Retina (tissue), 1 donor: ENCODE results near the gene AGBL4.

Experiments used
- DNase-seq: peaks from one replicate; pipeline ENCODE4 v3.0.0-alpha.2; 2016

Gene AGBL4

DNA sequence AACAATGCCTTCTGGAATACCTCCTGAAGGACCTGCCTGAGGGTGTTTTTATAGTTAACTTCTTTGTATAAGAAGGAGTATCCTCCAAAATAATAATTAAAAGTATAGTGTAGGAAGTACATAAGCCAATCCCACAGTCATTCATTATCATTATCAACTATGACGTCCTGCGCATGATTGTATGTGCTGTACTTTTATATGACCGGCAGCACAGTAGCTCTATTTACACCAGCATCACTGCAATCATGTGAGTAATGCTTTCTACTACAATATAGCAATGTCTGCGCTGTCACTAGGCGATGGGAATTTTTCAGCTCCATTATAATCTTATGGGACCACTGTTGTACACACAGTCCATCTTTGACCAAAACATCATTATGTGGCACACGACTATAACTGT lies 1319.0 kb downstream of the AGBL4 start:
- no peak for DNase-seq

DNA sequence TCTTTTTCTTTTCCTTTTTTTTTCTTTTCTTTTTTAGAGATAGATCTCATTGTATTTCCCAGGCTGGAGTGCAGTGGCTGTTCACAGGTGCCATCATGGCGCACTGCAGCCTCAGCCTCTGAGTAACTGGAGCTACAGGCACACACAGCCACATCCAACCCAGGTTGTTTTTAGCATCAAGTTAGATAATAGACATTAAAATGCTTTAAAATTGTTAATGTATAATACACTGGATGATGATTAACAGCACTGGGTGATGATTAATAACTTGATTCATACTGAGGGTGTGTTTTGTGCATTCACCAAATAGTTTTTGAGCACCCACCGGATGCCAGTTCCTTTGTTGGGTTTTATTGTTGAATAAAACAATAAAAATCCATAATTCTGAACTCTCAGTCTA lies 1322.3 kb downstream of the AGBL4 start:
- no peak for DNase-seq

DNA sequence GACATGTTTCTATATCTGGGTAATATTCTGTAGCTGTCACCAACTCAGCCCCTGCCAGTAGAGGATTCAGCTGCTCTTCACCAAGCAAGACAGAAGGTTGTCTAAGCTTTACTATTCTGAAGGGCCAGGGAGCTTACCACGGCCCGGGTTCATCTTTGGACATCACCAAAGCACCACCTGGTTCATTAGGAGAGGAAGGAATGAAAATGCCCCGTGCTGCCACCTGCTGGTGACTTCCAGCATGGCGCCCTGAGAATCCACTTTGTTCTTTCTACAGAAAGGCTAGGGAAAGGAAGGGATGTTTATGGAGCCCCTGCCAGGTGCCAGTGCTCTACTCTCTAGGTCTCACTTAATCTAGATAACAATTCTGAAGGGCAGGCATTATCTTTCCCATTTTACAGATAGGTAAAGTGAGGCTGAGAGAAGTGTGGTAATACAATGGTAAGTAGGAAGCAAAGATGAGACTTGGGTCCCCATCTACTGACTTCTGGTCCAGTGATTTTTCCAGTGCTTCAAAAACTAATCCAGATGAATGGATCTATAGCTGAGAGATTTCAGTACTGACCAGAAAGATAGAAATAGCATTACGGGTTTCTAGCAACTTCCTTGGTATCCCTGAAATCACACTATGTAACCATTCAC lies 1326.6 kb downstream of the AGBL4 start:
- DNase-seq, result peak; percentile 80

DNA sequence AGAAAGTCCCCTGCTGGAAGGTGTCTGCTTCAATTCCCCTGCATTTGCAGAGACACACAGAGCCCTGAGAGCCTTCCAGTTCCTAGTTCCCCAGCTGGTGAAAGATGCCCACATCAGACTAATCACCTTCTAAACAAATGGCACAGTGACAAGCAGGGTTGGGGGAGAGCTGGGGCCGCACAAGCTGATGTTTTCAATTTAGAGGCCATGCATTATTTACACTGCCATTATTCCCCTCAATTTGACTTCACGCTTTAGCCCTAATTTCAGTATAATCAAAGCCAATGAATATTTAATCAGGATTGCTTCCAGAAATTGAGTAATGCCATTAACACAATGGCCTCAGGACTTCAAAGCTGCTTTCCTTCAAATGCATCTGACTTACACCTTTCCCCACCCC lies 1328.6 kb downstream of the AGBL4 start:
- DNase-seq, result no peak

DNA sequence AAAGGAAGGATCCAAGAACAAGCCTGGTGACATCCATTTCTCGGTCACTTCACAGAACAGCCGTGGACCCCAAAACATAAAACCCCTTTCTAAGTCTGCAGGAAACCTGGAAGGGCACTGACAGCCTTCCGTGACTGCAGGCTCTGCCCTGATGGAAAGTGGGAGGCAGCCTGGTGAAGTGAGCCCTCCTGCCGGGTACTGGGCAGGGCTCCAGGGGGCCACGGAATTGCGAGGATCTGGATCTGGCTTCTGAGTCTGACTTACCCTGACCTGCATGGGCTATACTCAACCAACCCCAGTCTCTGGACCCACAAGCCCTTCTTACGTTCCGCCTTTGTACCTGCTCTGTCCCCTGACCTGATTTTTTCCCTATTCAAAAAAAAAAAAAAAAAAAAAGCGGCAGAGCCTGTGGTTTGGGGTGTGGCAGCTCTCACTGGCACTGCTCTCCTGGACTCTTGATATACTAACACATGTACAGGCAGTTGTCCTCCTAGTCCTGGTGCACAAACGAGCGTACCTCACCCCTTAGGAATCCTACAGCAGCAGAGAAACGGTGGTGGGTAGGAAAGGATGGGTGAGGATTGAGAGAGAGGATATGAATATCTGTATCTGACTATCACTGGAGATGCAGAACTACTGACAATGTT lies 1330.0 kb downstream of the AGBL4 start:
- DNase-seq, result no peak

DNA sequence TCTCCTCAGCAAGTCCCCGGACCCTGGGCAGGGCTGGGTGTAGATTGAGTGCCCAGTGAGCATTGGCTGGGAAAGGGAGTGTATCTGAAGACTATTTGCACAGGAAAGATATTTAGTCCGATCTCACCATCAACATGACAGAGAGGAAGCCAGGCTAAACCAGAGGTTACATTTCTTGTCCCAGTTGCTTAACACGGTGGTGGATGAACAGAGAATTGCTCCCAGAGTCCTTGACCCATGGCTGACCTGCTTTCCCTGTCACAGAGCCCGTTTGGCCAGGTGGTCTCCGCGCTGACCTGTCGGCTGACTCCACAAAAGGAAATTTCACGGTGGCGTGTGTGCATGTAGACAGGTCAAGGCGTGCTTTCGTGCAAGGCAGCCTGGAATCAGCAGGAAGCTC lies 1330.6 kb downstream of the AGBL4 start:
- DNase-seq, result no peak

DNA sequence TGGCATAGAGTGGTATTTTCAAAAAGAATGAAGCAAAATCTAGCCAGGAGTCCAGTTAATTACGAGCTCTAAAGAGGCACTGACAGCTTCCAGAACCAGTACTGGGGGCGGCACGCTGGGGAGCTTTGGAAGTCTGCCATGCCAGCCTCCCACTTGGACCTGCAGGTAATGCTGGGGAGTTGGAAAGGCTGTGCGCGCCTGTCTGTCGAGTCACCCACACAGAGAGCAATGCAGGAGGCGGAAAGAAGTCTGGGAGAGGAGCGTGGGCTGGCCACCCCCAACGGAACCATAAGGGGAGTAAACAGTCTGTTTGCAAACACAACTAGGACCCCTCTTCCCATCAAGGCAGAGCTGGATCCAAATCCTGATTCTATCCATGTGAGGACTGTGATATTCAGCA lies 1331.5 kb downstream of the AGBL4 start:
- no peak for DNase-seq

DNA sequence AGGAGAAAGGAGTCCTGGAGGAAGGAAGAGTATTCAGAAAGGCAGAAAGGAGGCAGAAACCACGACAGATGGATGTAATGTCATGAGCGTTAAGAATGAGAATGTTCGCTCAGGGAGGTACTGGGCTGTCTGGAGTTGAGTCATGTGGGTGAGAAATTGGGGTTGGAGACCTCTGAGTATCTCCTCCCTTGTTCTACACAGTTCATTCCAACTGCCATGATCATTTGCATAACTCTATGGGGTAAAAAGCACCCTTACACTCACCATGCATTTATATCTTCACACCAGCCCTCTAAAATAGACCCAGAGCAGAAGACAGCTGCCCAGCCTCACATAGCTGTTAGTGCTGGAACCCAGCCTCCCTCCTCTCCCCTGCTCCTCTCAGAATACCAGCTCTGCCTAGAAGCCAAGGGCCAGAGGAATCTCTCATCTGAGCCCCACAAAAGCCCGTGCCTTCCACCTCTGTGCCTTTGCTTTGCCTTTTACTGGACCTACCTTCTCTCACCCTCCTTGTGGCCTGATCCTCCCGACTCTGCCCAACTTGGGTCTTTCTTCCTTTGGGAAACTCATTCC lies 1332.2 kb downstream of the AGBL4 start:
- no peak for DNase-seq

DNA sequence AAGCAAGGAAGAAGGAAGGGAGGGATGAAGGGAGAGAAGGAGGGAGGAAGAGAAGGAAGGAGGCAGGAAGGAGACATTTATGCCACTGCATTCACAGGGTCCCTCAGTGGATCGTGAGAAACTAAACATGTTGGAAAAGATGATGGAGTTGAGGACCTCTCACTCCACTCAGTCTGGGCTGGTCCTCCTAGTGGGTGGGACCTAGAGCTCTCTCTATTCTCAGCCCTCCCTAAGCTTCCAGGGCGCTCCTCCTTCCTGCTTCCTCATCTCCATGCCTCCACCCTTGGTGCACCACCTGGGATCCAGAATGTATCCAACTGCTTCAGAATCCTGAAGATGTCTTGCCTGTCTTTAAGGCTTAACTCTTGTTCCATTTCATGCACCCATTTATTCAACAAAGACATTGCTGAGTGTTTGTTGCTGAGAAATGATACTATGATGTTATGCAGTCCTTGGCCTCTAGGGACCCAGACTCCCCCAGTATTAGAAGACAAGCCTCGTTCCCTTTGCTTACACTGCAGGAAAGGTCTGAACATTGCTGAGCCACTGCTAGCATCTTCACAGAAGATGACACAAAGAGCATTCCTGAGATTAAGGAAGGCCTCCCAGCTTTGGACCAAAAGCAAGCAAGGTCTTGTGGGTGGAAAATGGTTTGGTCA lies 1335.5 kb downstream of the AGBL4 start:
- peak; percentile 21 for DNase-seq

DNA sequence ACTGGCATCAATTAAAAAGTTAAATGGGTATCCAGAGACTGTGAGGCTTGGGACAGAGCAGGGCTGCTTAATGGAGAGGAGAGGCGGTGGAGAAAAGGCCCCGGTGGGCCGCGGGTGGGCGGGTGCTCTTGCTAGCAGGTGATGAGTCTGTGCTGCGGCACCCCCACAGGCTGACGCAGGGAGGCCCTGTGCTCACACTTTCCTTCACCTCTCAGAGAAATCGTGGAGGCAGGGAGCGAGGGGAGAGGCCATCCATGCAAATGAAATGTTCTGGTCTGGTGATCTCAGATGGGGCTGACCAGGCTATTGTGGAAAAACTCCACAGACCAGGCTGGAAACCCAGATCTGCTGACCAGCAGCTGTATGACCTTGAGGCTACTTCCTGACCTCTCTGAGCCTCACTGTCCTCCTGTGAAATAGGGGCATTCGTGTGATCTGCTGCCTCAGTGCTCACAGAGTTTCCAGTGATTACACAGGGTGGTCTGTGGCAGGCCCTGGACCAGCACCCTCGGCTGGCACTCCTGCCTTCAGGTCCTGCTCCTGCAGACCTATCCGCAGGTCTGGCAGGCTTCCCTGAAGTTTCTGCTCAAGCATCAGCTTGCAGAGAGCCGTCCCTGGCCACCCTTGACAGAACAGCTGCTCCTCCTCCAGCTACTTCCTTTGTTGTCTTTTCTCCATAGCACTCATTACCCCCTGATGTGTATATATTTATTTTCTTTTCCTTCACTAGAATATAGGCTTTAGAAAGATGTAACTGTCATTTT lies 1336.3 kb downstream of the AGBL4 start:
- DNase-seq, result peak; percentile 50

DNA sequence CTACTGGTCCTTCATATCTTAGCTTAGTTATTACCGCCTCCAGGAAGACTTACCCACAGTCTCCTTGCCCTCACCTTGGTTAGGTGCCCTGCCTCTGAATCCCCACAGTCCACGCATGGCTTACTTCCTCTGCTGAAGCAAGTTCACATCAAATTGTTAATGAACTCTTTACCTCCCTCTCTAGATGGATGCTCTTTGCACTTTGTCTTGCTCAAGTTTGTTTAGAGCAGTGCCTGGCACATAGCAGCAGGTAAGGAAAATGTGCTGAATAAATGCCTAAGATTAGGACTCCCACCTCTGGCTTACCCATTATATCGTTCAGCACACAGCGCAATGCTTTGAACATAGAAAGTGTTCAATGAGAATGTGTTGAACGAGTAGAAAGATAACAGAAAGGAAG lies 1337.6 kb downstream of the AGBL4 start:
- no peak for DNase-seq

DNA sequence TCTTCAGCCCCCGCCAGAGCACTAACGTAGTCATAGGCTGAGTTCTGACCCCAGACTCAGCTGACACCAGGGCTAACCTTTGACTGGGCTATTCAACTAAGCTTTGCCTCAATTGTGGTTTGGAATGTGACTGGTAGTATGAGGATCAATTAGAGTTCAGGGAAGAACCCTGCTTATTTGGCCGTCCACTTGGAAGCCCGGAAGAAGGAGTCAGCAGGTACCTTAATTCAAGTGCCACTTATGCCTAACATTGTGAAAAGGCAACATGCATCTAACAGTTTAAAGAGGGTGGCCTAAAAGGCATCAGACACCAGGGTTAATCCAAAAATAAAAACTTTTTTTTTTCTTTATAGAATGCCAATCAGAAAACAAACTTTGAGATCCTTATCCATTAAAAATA lies 1339.4 kb downstream of the AGBL4 start:
- no peak for DNase-seq

DNA sequence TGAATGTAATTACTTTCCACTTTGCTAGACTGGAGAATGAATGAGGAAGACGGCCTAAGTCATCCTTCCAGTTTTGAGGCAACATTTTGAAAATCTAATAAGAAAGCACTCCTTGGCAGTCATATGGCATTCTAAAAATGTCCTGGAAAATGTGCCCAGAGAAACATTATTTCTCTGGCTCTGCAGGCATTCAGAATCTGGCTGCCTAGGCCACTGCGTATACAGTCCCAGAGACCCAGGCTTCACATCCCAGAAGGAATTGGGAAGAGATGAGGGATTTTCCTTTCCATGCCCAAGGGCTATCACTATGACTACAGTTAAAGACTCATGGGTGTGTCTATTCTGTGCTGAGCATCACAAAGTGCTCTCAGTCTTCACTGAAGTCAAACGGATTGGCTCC lies 1339.9 kb downstream of the AGBL4 start:
- no peak for DNase-seq

DNA sequence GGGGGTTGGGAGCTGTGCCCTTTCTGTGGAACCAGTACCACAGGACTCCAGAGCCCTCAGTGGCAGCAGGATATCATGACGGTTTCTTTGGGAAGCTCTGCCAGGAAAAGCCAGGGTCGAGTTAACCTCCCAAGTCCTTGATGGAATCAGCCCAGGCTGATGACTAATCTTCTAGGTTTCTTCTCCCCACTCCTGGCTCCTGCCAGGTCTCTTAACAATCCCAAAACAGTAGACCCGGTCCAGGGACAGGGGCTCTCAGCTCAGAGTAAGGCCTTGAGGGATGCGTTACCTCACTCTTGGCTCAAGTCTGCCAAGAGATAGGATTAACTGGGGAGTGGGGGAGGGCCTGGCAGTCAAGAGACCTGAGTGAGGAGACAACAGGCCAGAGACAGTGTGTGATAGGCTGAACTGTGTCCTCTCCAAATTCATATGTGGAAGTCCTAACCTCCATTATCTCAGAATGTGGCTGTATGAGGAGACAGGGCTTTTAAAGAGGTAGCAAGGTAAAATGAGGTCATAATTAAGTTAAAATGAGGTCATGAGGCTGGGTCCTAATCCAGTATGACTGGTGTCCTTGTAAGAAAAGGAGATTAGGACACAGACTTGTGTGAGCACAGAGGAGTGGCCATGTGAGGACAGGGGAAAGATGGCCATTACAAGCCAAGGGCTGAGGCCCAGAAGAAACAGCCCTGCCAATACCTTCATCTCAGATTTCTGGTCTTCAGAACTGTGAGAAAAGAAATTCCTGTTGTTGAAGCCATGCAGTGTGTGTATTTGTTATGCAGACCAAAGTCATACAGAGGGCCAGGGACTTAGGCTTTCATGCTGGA lies 1342.1 kb downstream of the AGBL4 start:
- DNase-seq, result no peak

DNA sequence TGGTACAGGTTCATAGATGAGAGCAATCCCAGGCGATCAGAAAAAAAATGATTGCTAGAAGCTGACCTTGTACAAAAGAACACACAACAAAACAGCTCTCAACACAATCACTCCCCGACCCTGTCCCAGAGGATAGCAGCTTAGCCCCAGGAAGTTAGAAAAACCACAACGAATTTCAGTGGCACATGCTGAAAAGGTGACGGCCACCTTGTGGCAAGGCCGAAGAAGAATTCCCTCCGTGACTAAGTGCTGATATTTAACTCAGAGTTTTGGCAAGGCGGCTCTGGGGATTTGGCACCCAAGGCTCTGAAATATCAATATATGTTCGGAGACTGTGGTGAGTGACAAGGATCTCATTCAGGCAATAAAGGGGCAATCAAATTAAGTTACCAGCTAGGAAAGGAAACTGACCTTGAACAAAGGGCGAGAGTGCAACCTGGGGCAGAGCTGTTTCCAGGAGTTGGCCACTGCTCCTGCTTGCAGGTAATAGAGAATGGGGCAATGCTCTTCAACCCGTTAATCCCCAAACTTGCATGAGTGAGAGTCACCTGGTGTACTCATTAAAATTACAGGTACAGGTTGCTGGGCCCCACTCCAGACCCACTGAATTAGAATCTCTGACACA lies 1343.2 kb downstream of the AGBL4 start:
- no peak for DNase-seq

DNA sequence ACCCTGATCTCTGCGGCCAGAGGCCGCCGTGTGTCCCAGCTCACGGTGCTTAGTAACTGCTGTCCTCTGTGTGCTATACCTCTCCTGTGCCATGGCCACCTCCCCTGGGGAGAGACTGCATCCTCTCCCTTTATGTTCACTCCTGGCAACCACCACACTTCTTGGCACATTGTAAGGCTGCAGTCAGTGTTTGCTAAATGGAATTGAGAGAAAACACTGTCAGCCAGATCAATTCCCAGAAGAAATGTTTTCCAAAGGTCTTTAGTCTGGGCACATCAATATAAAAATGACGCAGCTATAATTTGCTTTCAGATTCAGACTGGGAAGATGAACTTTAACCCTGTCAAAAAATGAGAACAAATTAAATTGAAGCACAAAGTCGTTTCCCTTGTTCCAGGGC lies 1343.9 kb downstream of the AGBL4 start:
- no peak for DNase-seq

DNA sequence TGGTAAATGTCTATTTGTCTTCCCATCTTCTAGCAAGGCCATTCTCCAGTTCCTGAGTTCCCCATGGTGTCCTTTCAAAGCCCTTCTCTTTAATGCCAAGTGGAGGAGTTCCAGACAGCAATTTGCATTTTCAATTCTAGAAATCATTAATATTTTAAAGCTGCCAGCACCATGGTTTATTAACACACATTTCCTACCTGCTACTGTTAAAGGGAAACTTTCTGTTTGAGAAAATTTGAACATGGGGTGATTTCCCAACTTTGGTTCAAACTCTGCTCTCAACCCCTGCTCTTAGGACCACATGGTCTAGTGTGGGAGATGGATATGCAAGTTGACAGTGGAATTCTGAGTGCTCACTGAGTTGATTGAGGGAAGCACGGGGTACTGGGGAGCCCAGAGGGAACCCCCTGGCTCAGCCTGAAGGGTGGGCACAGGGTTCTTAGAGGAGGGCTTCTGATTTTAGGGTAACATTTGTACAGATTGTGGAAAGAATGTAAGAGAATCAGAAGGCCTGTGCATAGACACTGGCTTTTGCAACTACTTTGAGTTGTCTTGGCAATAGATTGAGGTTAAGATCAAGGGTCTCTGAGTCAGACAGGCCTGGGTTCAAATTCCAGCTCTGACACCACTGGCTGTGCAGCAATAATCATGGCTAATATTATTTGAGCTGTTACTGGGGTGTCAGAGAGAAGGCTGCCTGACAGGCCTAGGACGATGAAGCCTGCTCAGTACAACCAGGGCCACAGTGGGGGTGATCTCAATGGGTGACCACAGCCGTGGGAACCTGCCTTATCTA lies 1344.8 kb downstream of the AGBL4 start:
- DNase-seq, result no peak

DNA sequence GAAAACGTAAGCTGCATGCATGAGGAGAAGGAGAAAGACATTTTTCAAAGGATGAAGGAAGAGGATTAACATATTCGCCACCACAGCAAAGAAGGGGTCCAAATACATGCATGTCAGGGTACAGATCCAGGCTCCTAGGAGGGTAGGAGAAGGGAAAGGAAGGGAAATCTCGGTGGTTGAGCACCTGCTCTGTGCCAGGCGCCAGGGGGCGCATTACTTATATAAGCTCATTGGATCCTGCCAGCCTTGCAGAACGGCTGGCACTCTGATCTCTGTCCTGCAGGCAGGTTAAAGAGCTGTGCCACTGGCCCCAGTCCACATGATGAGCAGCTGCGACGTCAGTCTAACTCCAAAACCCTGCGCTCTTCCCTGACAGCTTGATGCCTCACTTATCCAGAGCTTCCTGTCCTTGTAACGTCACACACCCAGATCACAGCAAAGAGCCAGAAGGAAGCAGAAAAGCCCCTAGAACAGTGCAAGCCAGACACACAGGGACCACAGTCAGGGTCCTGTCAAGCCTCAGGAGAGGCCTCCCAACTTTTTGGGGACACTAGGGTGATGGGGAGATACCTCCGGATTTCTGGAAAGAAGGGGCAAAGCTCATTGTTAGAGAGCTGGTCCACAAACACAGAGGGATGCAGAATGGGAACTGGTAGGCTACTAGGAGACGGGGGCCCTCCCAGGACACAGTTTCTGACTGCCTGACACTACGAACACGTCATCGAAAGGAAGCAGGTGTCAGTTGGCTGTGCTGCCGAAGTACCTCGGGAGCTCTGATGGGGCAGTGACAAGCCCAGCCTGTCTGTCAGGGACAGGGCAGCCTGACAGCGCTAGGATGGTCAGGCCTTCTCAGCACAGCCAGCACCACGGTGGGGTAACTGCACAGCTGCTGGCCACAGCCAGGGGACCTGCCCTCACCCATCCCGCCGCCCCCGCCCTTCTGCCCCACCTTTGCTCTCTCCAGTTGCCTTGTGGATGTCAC lies 1346.2 kb downstream of the AGBL4 start:
- peak; percentile 78 for DNase-seq

DNA sequence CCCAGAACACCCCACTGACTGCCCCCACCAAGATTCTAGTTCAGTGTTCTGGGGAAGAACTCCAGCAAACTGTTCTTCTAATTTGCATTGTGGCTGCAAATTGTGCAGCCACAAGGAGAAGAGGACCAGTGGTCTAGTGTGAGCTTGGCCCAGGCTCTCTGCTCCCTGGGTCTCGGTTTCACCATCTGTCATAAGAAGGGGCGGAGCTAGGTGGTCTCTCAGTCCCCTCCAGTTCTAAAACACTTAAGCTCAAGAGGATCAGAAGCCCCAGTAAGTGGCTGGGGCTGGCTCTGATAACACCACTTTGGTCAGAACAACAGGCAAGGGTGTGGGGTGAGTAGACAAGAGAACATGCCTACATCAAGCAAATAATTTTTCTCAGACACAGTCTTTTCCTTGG lies 1346.9 kb downstream of the AGBL4 start:
- DNase-seq, result no peak

DNA sequence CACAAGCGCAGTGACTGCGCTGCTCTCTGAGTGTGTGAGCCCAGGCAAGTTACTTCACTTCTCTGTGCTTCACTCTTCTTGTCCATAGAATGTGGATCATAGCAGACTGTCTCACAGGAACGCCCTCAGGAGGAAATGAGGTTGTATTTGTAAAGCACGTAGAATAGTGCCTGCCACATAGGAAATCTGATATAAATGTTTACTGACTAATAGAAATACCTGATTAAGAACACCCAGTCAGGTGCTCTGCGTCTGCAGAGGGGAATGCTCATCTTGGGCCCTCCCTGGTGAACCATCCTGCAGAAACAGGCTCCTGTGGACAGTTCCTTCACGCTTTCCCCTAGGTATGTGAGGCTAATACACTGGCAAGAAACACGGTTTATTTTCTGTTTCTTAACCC lies 1347.4 kb downstream of the AGBL4 start:
- DNase-seq, result no peak
